Bronchial epithelial cell (primary cell): ENCODE measurements around the gene QKI. TPM values are rescaled to one million over a fixed set of nuclear protein-coding genes. Genes with fewer than 3 reads are reported as not detected.

Source experiments
- DNase-seq: peaks from one replicate; pipeline ENCODE4 v3.0.0-alpha.2; 2010; ENCODE audit warnings: low read depth
- FAIRE-seq: peaks from 2 replicates; lab custom pipeline; 2011; peaks lifted over from hg19 to GRCh38; lab: Jason Lieb, UNC
- H3K27me3 ChIP-seq: 2 replicates; pipeline ENCODE4 v1.5.1; 2011; ENCODE audit warnings: low read length; ENCODE audit not compliant: control insufficient read depth, insufficient read depth
- H3K36me3 ChIP-seq: 2 replicates; pipeline ENCODE4 v1.5.1; 2011; ENCODE audit warnings: low read length; ENCODE audit not compliant: control insufficient read depth, insufficient read depth
- H3K4me3 ChIP-seq: 2 replicates; pipeline ENCODE4 v1.5.1; 2011; ENCODE audit warnings: mild to moderate bottlenecking, low read depth, low read length, control low read depth
- CTCF ChIP-seq: IDR thresholded peaks from 2 replicates; pipeline ENCODE4 v1.5.1; 2011; ENCODE audit warnings: mild to moderate bottlenecking, moderate library complexity, low read length, control low read depth, inconsistent platforms; ENCODE audit not compliant: insufficient read depth, severe bottlenecking
- total RNA-seq: library from RNA; depleted of rRNA; stranded (reverse); fragments of >200 nt; gene quantifications from 2 replicates; pipeline ENCODE4 v1.2.1, GENCODE V29; 2014

The QKI gene
- total RNA-seq, 1 donor from 2014 or later = 51.1 TPM

GRCh38 chr6:163513570-163514166 is 99.2 kb downstream of the QKI start:
- TF ChIP-seq CTCF = no peak
- H3K4me3 ChIP-seq = no peak overlapping the region
- no peak for FAIRE-seq

GRCh38 chr6:163516908-163517307 is 102.4 kb downstream of the QKI start:
- DNase-seq (no peak), FAIRE-seq (no peak)
- no peak for TF ChIP-seq CTCF
- H3K36me3 ChIP-seq = no peaks in the 10 kb centered on the region
- no peaks in the 10 kb centered on the region for H3K27me3 ChIP-seq
- no peak overlapping the region for H3K4me3 ChIP-seq

More at GRCh38 chr6:163513570-163514166, 99.2 kb downstream of the QKI start:
- no peak for DNase-seq
- Histone ChIP-seq H3K27me3 (no peaks in the 10 kb centered on the region), H3K36me3 (no peaks in the 10 kb centered on the region)

DNA sequence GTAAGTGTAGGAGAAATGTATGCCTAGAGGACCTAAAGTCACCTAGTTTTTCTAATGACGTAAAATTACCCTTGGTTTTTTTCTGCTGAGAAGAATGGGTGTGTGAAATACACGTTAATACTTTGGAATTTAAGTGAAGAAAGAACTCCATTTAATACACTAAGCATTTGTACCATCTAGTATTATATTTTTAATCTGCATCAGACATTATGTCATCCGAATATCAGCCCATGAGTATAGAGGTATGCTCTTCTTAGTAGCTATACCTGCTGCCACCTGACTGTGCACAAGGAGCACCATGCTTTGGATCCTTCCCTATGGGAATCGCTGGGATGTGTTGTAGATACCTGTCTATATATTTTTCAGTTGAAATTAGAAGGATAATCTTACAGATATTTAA is 106.4 kb downstream of the QKI start:
- Histone ChIP-seq H3K27me3 (no peaks in the 10 kb centered on the region), H3K36me3 (no peaks in the 10 kb centered on the region), H3K4me3 (no peak overlapping the region)
- DNase-seq (peak; percentile 13), FAIRE-seq (no peak)
- TF ChIP-seq CTCF = no peak

DNA sequence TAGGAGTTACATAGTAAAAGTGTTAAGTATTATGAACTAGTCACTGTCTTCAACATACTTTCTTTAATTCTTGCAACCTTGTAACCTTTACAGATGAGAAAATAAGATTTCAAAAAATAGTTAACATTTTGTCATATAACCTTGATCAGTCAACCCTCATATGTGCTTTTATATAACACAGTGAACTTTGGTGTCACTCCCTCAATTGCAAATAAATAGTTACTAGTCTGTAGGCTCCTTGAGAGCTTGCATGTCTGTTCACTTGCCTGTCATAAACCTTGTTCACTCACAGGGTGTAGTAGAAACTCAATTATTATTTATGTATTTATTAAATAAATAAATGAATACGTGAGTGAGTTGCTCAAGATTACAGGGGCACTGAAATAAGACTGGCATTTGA is 107.5 kb downstream of the QKI start:
- TF ChIP-seq CTCF = no peak
- no peak overlapping the region for H3K4me3 ChIP-seq
- FAIRE-seq (no peak), DNase-seq (no peak)
- H3K36me3 ChIP-seq = no peaks in the 10 kb centered on the region
- no peaks in the 10 kb centered on the region for H3K27me3 ChIP-seq

DNA sequence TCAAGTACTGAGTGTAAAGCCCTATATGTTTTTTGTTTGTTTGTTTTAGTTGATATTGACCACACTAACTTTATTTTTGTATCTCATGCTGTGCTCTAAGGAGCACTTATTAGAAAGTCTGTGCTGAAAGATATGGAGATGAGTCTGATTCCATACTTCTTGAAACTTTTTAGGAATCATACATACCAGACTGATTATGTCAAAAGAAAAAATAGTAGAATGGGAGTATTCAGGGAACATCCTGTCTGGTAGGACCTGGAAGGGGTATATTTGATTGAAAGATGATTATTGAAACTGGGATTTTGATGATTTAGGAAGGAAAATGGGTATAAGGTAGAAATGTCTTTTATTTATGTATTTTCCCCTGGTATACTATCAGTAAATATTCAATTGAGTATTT is 111.4 kb downstream of the QKI start:
- FAIRE-seq (no peak), DNase-seq (peak; percentile 32)
- TF ChIP-seq CTCF = no peak
- Histone ChIP-seq H3K36me3 (no peaks in the 10 kb centered on the region), H3K4me3 (no peak overlapping the region), H3K27me3 (no peaks in the 10 kb centered on the region)

GRCh38 chr6:163526346-163526745 is 111.8 kb downstream of the QKI start:
- FAIRE-seq (no peak), DNase-seq (no peak)
- TF ChIP-seq CTCF = no peak
- Histone ChIP-seq H3K27me3 (no peaks in the 10 kb centered on the region), H3K4me3 (no peak overlapping the region), H3K36me3 (no peaks in the 10 kb centered on the region)
